HEK293 (cell line): Measurements from ENCODE around the gene KANSL1.

Experiments used
- CTCF ChIA-PET: fragments of 350-600 bp; formaldehyde crosslinking; extraction: SDS; loops from one replicate; lab custom pipeline; 2021; ENCODE audit warnings: antibody characterized with exemption; lab: Yijun Ruan, JAX
- POLR2A ChIA-PET: fragments of 300-600 bp; formaldehyde crosslinking; extraction: SDS; loops from one replicate; lab custom pipeline; 2020; ENCODE audit warnings: antibody characterized with exemption, inconsistent platforms; lab: Yijun Ruan, JAX
- H3K27ac ChIP-seq: fragments of 200-500 bp; sonication (Bioruptor generic); 2 replicates; pipeline ENCODE4 v1.5.1; 2014; ENCODE audit warnings: low read depth, low read length, control low read depth, inconsistent platforms; ENCODE audit errors: extremely low read depth
- H3K36me3 ChIP-seq, 2 experiments: fragments of 200-500 bp in 1 of 2; sonication (Bioruptor generic) in 1 of 2; 1 replicate in 1 of 2; 2 replicates in 1 of 2; pipeline ENCODE4 v1.5.1; 2014 to 2017; ENCODE audit warnings: inconsistent platforms in 2 of 2, low read length in 2 of 2; ENCODE audit not compliant: control insufficient read depth in 2 of 2, insufficient read depth in 1 of 2
- H3K4me1 ChIP-seq: fragments of 200-500 bp; sonication (Bioruptor generic); 2 replicates; pipeline ENCODE4 v1.5.1; 2014; ENCODE audit warnings: mild to moderate bottlenecking, low read length, inconsistent platforms; ENCODE audit not compliant: control insufficient read depth, insufficient read depth
- H3K4me3 ChIP-seq: 2 replicates; pipeline ENCODE4 v1.5.1; 2011; ENCODE audit warnings: low read depth, mild to moderate bottlenecking, control low read depth, low read length, moderate library complexity
- H3K9me3 ChIP-seq: fragments of 200-500 bp; sonication (Bioruptor generic); 2 replicates; pipeline ENCODE4 v1.5.1; 2014; ENCODE audit warnings: low read depth, low read length, inconsistent platforms; ENCODE audit not compliant: control insufficient read depth, insufficient read depth
- HOXA7 ChIP-seq: sonication (generic); formaldehyde crosslinking; IDR thresholded peaks from 2 replicates; pipeline ENCODE4 v1.8.1; 2022; ENCODE audit warnings: missing genetic modification reagents, borderline replicate concordance
- HOXD13 ChIP-seq: sonication (generic); formaldehyde crosslinking; IDR thresholded peaks from 2 replicates; pipeline ENCODE4 v1.8.0; 2022; ENCODE audit warnings: missing genetic modification reagents, borderline replicate concordance
- PRDM6 ChIP-seq: fragments of 450-650 bp; formaldehyde crosslinking; IDR thresholded peaks from 2 replicates; pipeline ENCODE4 v1.5.1; 2017; ENCODE audit warnings: missing biosample characterization, missing genetic modification characterization
- SP3 ChIP-seq: fragments of 450-650 bp; formaldehyde crosslinking; IDR thresholded peaks from 2 replicates; pipeline ENCODE4 v1.5.1; 2016; ENCODE audit warnings: missing biosample characterization, missing genetic modification characterization
- WT1 ChIP-seq: fragments of 450-650 bp; formaldehyde crosslinking; IDR thresholded peaks from 2 replicates; pipeline ENCODE4 v1.5.1; 2016; ENCODE audit warnings: missing biosample characterization, missing genetic modification characterization
- ZBTB21 ChIP-seq: fragments of 450-650 bp; formaldehyde crosslinking; IDR thresholded peaks from 2 replicates; pipeline ENCODE4 v1.5.1; 2017; ENCODE audit warnings: missing biosample characterization, missing genetic modification characterization
- ZBTB44 ChIP-seq: fragments of 450-650 bp; IDR thresholded peaks from 2 replicates; pipeline ENCODE4 v1.5.1; 2018; ENCODE audit warnings: missing biosample characterization, mild to moderate bottlenecking, missing genetic modification characterization
- ZFHX2 ChIP-seq: fragments of 450-650 bp; formaldehyde crosslinking; conservative IDR thresholded peaks from 2 replicates; pipeline ENCODE4 v1.5.1; 2016; ENCODE audit warnings: missing biosample characterization, missing genetic modification characterization
- ZNF132 ChIP-seq: fragments of 450-650 bp; formaldehyde crosslinking; IDR thresholded peaks from 2 replicates; pipeline ENCODE4 v1.5.1; 2017; ENCODE audit warnings: missing biosample characterization, missing genetic modification characterization, borderline replicate concordance
- ZNF155 ChIP-seq: fragments of 450-650 bp; formaldehyde crosslinking; IDR thresholded peaks from 2 replicates; pipeline ENCODE4 v1.5.1; 2016; ENCODE audit warnings: missing biosample characterization, missing genetic modification characterization
- ZNF202 ChIP-seq: fragments of 450-650 bp; formaldehyde crosslinking; IDR thresholded peaks from 2 replicates; pipeline ENCODE4 v1.5.1; 2016; ENCODE audit warnings: missing biosample characterization, missing genetic modification characterization, borderline replicate concordance
- ZNF211 ChIP-seq: fragments of 450-650 bp; formaldehyde crosslinking; IDR thresholded peaks from 2 replicates; pipeline ENCODE4 v1.5.1; 2016; ENCODE audit warnings: low read depth, missing biosample characterization, missing genetic modification characterization
- ZNF274 ChIP-seq, 2 experiments: fragments of 200-500 bp in 1 of 2; fragments of 450-650 bp in 1 of 2; sonication (Bioruptor generic) in 1 of 2; formaldehyde crosslinking in 1 of 2; IDR thresholded peaks; 2 replicates each; pipeline versions ENCODE4 v1.5.1 to v1.6.1; 2014 to 2016; ENCODE audit warnings: borderline replicate concordance in 1 of 2, inconsistent platforms in 1 of 2, low read length in 1 of 2, missing biosample characterization in 1 of 2, missing genetic modification characterization in 1 of 2
- ZNF292 ChIP-seq: fragments of 450-650 bp; formaldehyde crosslinking; IDR thresholded peaks from 2 replicates; pipeline ENCODE4 v1.5.1; 2016; ENCODE audit warnings: low read depth, missing biosample characterization, missing genetic modification characterization, borderline replicate concordance
- ZNF311 ChIP-seq: fragments of 450-650 bp; formaldehyde crosslinking; IDR thresholded peaks from 2 replicates; pipeline ENCODE4 v1.5.1; 2017; ENCODE audit warnings: missing biosample characterization, missing genetic modification characterization, borderline replicate concordance
- ZNF366 ChIP-seq: fragments of 450-650 bp; formaldehyde crosslinking; conservative IDR thresholded peaks from 2 replicates; pipeline ENCODE4 v1.5.1; 2016; ENCODE audit warnings: missing biosample characterization, missing genetic modification characterization
- ZNF473 ChIP-seq: fragments of 450-650 bp; formaldehyde crosslinking; IDR thresholded peaks from 2 replicates; pipeline ENCODE4 v1.5.1; 2017; ENCODE audit warnings: missing biosample characterization, missing genetic modification characterization
- ZNF561 ChIP-seq: fragments of 450-650 bp; IDR thresholded peaks from 2 replicates; pipeline ENCODE4 v1.5.1; 2018; ENCODE audit warnings: missing biosample characterization, missing genetic modification characterization, borderline replicate concordance
- ZNF623 ChIP-seq: fragments of 450-650 bp; formaldehyde crosslinking; IDR thresholded peaks from 2 replicates; pipeline ENCODE4 v1.5.1; 2016; ENCODE audit warnings: missing biosample characterization, missing genetic modification characterization
- ZNF654 ChIP-seq: fragments of 450-650 bp; formaldehyde crosslinking; IDR thresholded peaks from 2 replicates; pipeline ENCODE4 v1.5.1; 2016; ENCODE audit warnings: low read depth, missing biosample characterization, missing genetic modification characterization
- TF ChIP-seq, protein P1 (sequence below): fragments of 450-650 bp; formaldehyde crosslinking; IDR thresholded peaks from 2 replicates; pipeline ENCODE4 v1.5.1; 2016; ENCODE audit warnings: missing biosample characterization, missing genetic modification characterization
- TF ChIP-seq, protein P2 (sequence below): fragments of 450-650 bp; formaldehyde crosslinking; IDR thresholded peaks from 2 replicates; pipeline ENCODE4 v1.5.1; 2016; ENCODE audit warnings: missing biosample characterization, missing genetic modification characterization
- TF ChIP-seq, protein P3 (sequence below): fragments of 450-650 bp; formaldehyde crosslinking; IDR thresholded peaks from 2 replicates; pipeline ENCODE4 v1.5.1; 2017; ENCODE audit warnings: missing biosample characterization, missing genetic modification characterization
- TF ChIP-seq, protein P4 (sequence below): fragments of 450-650 bp; formaldehyde crosslinking; conservative IDR thresholded peaks from 2 replicates; pipeline ENCODE4 v1.5.1; 2016; ENCODE audit warnings: low read depth, missing biosample characterization, missing genetic modification characterization

Gene KANSL1

GRCh38 chr17:46150216-46150963, 42.8 kb downstream of the KANSL1 start:
- peaks cover 0 to 3% of the 10 kb centered on the region in 2 experiments; a peak in 1 of 3 replicates for H3K36me3 ChIP-seq
- H3K4me3 ChIP-seq = no peak overlapping the region
- no peak overlapping the region for H3K27ac ChIP-seq
- H3K4me1 ChIP-seq = peaks cover 67% of the 10 kb centered on the region
- CTCF ChIA-PET = no interaction called here
- POLR2A ChIA-PET = interaction anchor here (1.2 kb wide), 1 partner anchor 22 kb away, joined by 4 read pairs; no protein-coding TSS in a partner anchor
- no peaks in the 10 kb centered on the region for H3K9me3 ChIP-seq
- TF ChIP-seq, protein P1, sequence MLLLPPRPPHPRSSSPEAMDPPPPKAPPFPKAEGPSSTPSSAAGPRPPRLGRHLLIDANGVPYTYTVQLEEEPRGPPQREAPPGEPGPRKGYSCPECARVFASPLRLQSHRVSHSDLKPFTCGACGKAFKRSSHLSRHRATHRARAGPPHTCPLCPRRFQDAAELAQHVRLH (tag by site-specific recombination) = no peak
- TF ChIP-seq ZNF473 (no peak), ZNF202 (no peak), ZBTB21 (no peak), ZNF654 (tag by site-specific recombination) (0 out of 2 replicates have a peak, but pooled peaks have one; percentile 3), ZNF292 (tag by site-specific recombination) (no peak), ZNF561 (tag by site-specific recombination) (no peak), ZNF623 (tag by site-specific recombination) (no peak), ZNF274 (IDR thresholded peaks at IDR 0.05; ENCODE audit: low read length) (no peak), ZNF274 (tag by site-specific recombination; IDR thresholded peaks at IDR 0.05; ENCODE audit: borderline replicate concordance) (no peak), ZNF211 (no peak), ZNF155 (no peak), ZNF366 (tag by site-specific recombination) (0 out of 2 replicates have a peak, but pooled peaks have one; percentile 26), ZNF132 (tag by site-specific recombination) (no peak), ZBTB44 (tag by site-specific recombination) (no peak), HOXA7 (CRISPR knock-in tag) (no peak), PRDM6 (tag by site-specific recombination) (peak; percentile 58), ZNF311 (tag by site-specific recombination) (no peak), WT1 (tag by site-specific recombination) (no peak), SP3 (tag by site-specific recombination) (no peak), HOXD13 (CRISPR knock-in tag) (no peak), ZFHX2 (0 out of 2 replicates have a peak, but pooled peaks have one; percentile 28)
- TF ChIP-seq, protein P2, sequence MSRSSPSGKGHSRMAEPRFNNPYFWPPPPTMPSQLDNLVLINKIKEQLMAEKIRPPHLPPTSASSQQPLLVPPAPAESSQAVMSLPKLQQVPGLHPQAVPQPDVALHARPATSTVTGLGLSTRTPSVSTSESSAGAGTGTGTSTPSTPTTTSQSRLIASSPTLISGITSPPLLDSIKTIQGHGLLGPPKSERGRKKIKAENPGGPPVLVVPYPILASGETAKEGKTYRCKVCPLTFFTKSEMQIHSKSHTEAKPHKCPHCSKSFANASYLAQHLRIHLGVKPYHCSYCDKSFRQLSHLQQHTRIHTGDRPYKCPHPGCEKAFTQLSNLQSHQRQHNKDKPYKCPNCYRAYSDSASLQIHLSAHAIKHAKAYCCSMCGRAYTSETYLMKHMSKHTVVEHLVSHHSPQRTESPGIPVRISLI (tag by site-specific recombination) = 0 out of 2 replicates have a peak, but pooled peaks have one; percentile 14
- TF ChIP-seq, protein P3, sequence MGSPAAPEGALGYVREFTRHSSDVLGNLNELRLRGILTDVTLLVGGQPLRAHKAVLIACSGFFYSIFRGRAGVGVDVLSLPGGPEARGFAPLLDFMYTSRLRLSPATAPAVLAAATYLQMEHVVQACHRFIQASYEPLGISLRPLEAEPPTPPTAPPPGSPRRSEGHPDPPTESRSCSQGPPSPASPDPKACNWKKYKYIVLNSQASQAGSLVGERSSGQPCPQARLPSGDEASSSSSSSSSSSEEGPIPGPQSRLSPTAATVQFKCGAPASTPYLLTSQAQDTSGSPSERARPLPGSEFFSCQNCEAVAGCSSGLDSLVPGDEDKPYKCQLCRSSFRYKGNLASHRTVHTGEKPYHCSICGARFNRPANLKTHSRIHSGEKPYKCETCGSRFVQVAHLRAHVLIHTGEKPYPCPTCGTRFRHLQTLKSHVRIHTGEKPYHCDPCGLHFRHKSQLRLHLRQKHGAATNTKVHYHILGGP (tag by site-specific recombination) = no peak
- TF ChIP-seq, protein P4, sequence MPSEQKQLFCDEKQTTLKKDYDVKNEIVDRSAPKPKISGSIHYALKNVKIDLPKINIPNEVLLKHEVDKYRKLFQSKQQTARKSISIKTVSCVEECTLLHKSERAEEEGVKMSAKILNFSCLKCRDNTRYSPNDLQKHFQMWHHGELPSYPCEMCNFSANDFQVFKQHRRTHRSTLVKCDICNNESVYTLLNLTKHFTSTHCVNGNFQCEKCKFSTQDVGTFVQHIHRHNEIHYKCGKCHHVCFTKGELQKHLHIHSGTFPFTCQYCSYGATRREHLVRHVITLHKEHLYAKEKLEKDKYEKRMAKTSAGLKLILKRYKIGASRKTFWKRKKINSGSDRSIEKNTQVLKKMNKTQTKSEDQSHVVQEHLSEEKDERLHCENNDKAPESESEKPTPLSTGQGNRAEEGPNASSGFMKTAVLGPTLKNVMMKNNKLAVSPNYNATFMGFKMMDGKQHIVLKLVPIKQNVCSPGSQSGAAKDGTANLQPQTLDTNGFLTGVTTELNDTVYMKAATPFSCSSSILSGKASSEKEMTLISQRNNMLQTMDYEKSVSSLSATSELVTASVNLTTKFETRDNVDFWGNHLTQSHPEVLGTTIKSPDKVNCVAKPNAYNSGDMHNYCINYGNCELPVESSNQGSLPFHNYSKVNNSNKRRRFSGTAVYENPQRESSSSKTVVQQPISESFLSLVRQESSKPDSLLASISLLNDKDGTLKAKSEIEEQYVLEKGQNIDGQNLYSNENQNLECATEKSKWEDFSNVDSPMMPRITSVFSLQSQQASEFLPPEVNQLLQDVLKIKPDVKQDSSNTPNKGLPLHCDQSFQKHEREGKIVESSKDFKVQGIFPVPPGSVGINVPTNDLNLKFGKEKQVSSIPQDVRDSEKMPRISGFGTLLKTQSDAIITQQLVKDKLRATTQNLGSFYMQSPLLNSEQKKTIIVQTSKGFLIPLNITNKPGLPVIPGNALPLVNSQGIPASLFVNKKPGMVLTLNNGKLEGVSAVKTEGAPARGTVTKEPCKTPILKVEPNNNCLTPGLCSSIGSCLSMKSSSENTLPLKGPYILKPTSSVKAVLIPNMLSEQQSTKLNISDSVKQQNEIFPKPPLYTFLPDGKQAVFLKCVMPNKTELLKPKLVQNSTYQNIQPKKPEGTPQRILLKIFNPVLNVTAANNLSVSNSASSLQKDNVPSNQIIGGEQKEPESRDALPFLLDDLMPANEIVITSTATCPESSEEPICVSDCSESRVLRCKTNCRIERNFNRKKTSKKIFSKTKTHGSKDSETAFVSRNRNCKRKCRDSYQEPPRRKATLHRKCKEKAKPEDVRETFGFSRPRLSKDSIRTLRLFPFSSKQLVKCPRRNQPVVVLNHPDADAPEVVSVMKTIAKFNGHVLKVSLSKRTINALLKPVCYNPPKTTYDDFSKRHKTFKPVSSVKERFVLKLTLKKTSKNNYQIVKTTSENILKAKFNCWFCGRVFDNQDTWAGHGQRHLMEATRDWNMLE (tag by site-specific recombination) = no peak
